ENCODE results near the gene CABP5. TPM values are rescaled to one million over a fixed set of nuclear protein-coding genes. Genes with fewer than 3 reads are reported as not detected.

CABP5 gene
- total RNA-seq: not detected in 2 replicates

GRCh38 chr19:48043675-48044258 is at the start of gene CABP5:
CABP5 (minus strand) TSS chr19:48044079; CDS start chr19:48043922, 157 bp downstream.

DNA sequence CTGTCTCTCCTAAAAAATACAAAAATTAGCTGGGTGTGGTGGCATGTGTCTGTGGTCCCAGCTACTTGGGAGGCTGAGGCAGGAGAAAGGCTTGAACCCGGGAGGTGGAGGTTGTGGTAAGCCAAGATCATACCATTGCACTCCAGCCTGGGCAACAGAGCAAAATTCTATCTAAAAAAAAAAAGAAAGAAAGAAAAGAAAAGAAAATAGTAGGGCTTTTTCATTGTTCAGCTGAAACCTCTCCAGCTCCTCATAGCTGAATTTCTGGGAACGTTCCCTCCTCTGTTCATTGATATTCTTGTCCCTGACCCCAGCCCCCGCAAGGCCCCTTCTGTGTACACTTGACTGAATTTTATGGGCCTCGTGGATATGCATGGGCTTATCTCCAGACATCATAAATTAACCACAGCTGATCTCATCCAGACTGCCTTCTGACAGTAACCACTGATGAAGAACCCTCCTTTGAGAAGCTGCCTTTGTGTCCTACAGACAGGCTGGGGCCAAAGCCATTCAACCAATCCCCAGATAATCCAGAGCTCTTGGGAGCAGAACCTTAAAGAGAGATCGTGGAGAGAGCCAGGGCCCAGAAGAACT is 49.6 kb downstream of the CABP5 start, which contains the start of gene ELSPBP1:
ELSPBP1 (plus strand) TSS at position 424 of the 594 bp plus-strand sequence. CDS start 14,036 bp downstream, outside the sequence.

GRCh38 chr19:47992070-47992469 is 51.8 kb downstream of the CABP5 start, which contains the start of gene BSPH1:
BSPH1 (minus strand) TSS chr19:47992170; CDS start chr19:47992081, 89 bp downstream.

Other genes with a start within 250 kb of the CABP5 start
- not detected in 2 replicates for gene TPRX1, start 239.5 kb downstream of the CABP5 start, total RNA-seq
- gene CRX, start 222.1 kb downstream of the CABP5 start, total RNA-seq: not detected in 2 replicates
- gene TPRX2, start 184.8 kb downstream of the CABP5 start, total RNA-seq: not detected in 2 replicates
- not detected in 2 replicates for gene SULT2A1, start 157.8 kb downstream of the CABP5 start, total RNA-seq
- not detected in 2 replicates for gene BSPH1, start 51.9 kb downstream of the CABP5 start, total RNA-seq
- gene ELSPBP1, start 49.4 kb downstream of the CABP5 start, total RNA-seq: not detected in 2 replicates
- gene PLA2G4C, start 66.7 kb upstream of the CABP5 start, total RNA-seq: 3.0 and 31.0 TPM in 2 replicates
- 11.8 and 14.5 TPM in 2 replicates for gene LIG1, start 126.3 kb upstream of the CABP5 start, total RNA-seq
- 2.2 and 2.5 TPM in 2 replicates for gene ZSWIM9, start 126.6 kb upstream of the CABP5 start, total RNA-seq
- 12.5 and 14.2 TPM in 2 replicates for gene CARD8, start 211.8 kb upstream of the CABP5 start, total RNA-seq
- 0.26 TPM in 1 of 2 replicates, not detected in the other for gene ZNF114, start 226.0 kb upstream of the CABP5 start, total RNA-seq

Measured in bronchial smooth muscle cell (primary cell).